ENCODE measurements around the gene NFIX. TPM values are rescaled to one million over a fixed set of nuclear protein-coding genes. Genes with fewer than 3 reads are reported as not detected.

The NFIX gene
- total and polyA plus RNA-seq, 2 of the 13 experiments (the other 11 are each of a cell fraction or from before 2014, with no cell fraction given): 3.4 to 5.4 TPM

- TF ChIP-seq STAT6 (CRISPR knock-in tag; IDR thresholded peaks at IDR 0.05; ENCODE audit: borderline replicate concordance) (no peak), FLYWCH1 (CRISPR knock-in tag; IDR thresholded peaks at IDR 0.05) (no peak), ZNF414 (CRISPR knock-in tag; IDR thresholded peaks at IDR 0.05) (no peak), ZC3H4 (CRISPR knock-in tag; IDR thresholded peaks at IDR 0.05; ENCODE audit: borderline replicate concordance) (no peak), CBX5 (CRISPR knock-in tag; IDR thresholded peaks at IDR 0.05; ENCODE audit: borderline replicate concordance) (peak; percentile 68; the same call in 1 of the 2 replicates), LBX2 (CRISPR knock-in tag; IDR thresholded peaks at IDR 0.05; ENCODE audit: borderline replicate concordance) (no peak), SRSF1 (optimal IDR thresholded peaks at IDR 0.05; ENCODE audit: low read depth, low read length) (peak; percentile 87), PCBP1 (IDR thresholded peaks at IDR 0.05; ENCODE audit: borderline replicate concordance, low read depth, low read length) (peak; percentile 39; the same call in 1 of the 2 replicates), SRSF4 (IDR thresholded peaks at IDR 0.05; ENCODE audit: low read depth, low read length, poor library complexity, severe bottlenecking) (no peak), GTF2F1 (IDR thresholded peaks at IDR 0.05; ENCODE audit: low read length) (no peak), MYNN (CRISPR knock-in tag; IDR thresholded peaks at IDR 0.05; ENCODE audit: low read depth) (no peak), ZNF407 (CRISPR knock-in tag; IDR thresholded peaks at IDR 0.05; ENCODE audit: not compliant biosample characterization) (no peak), HNF1B (CRISPR knock-in tag; IDR thresholded peaks at IDR 0.05) (peak; percentile 88; the same call in 1 of the 2 replicates)
Observed at GRCh38 chr19:13053761-13054625, 58.7 kb downstream of the NFIX start (continued).
